LNCaP clone FGC (cell line): ENCODE results near the gene DRC7.
"Not testable (repeated sequence)": the region's sequence is repeated elsewhere in the genome, so short reads cannot be mapped to it uniquely, and the experiment has no call there.

Experiments
- DNase-seq: peaks from one replicate; pipeline ENCODE4 v3.0.0-alpha.2; 2011; ENCODE audit warnings: low read depth
- H3K4me3 ChIP-seq: 2 replicates; pipeline ENCODE4 v1.5.1; 2011; ENCODE audit warnings: mild to moderate bottlenecking, low read depth, low read length, control low read depth
- TF ChIP-seq, protein P1 (sequence below): IDR thresholded peaks from 2 replicates; pipeline ENCODE4 v1.5.1; 2012; ENCODE audit warnings: mild to moderate bottlenecking; ENCODE audit not compliant: control insufficient read depth, insufficient read depth; ENCODE audit errors: extremely low read depth

Gene DRC7

DNA sequence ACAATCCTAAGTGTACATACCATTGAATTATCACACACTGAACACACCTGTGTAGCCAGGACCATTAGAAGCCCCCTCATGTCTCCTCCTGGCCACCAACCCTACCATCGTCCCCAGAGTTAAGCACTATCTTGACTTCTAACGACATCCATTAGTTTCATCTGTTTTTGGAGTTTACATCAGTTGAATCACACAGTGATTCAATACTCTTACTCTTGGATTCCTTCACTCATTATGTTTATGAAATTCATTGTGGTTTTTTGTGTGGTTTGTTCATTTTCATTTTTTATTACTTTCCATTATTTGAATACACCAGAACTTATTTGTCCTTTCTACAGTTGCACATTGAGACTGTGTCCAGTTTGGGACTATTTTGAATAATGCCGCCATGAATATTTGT is 13.6 kb downstream of the DRC7 start:
- H3K4me3 ChIP-seq, result no peak overlapping the region
- TF ChIP-seq, protein P1, sequence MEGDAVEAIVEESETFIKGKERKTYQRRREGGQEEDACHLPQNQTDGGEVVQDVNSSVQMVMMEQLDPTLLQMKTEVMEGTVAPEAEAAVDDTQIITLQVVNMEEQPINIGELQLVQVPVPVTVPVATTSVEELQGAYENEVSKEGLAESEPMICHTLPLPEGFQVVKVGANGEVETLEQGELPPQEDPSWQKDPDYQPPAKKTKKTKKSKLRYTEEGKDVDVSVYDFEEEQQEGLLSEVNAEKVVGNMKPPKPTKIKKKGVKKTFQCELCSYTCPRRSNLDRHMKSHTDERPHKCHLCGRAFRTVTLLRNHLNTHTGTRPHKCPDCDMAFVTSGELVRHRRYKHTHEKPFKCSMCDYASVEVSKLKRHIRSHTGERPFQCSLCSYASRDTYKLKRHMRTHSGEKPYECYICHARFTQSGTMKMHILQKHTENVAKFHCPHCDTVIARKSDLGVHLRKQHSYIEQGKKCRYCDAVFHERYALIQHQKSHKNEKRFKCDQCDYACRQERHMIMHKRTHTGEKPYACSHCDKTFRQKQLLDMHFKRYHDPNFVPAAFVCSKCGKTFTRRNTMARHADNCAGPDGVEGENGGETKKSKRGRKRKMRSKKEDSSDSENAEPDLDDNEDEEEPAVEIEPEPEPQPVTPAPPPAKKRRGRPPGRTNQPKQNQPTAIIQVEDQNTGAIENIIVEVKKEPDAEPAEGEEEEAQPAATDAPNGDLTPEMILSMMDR, result no peak
- no peak for DNase-seq

DNA sequence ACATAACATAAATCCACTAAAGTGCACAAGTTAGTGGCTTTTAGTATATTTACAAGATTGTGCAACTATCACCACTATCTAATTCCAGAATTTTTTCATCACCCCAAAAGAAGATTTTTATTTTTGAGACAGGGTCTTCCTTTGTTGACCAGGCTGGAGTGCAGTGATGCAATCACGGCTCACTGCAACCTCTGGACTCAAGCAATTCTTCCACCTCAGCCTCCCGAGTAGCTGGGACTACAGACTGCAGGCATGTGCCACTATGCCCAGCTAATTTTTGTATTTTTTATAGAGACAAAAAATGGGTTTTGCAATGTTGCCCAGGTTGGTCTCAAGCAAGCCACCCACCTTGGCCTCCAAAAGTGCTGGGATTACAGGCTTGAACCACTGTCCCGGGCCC is 15.1 kb downstream of the DRC7 start:
- DNase-seq, result no peak

DNA sequence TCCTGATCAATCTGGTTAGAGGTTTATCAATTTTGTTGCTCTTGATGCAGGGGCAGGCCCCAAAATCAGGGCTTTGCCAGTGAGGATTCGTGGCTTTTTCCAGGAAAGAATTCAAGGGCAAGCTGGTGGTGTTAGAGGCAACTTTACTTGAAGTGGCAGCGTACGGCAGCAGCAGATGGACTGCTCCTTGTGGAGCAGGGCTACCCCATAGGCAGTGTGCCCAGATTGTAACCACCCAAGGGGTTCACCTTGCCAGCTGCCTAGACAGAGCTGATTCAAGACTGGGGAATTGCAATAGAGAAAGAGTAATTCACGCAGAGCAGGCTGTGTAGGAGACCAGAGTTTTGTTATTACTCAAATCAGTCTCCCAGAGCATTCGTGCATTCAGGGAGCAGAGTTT is 16.7 kb downstream of the DRC7 start:
- TF ChIP-seq, protein P1, result no peak
- no peak overlapping the region for H3K4me3 ChIP-seq
- DNase-seq, result no peak

More for the DNA sequence above, 15.1 kb downstream of the DRC7 start:
- H3K4me3 ChIP-seq, result no peak overlapping the region
- TF ChIP-seq, protein P1, result no peak

DNA sequence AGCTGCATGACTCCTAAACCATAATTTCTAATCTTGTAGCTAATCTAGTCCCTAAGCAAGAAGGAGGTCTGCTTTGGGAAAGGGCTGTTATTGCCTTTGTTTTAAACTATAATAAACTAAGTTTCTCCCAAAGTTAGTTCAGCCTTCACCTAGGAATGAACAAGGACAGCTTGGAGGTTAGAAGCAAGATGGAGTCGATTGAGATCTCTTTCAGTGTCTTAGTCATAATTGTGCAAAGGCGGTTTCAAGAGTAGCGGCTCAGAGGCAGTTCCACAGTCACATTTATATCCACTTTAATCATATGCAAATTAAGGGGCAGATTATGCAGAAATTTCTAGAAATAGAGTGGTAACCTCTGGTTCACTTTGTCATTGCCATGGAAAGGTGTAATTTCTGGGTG is 17.4 kb downstream of the DRC7 start:
- no peak overlapping the region for H3K4me3 ChIP-seq
- TF ChIP-seq, protein P1, result no peak
- no peak for DNase-seq

DNA sequence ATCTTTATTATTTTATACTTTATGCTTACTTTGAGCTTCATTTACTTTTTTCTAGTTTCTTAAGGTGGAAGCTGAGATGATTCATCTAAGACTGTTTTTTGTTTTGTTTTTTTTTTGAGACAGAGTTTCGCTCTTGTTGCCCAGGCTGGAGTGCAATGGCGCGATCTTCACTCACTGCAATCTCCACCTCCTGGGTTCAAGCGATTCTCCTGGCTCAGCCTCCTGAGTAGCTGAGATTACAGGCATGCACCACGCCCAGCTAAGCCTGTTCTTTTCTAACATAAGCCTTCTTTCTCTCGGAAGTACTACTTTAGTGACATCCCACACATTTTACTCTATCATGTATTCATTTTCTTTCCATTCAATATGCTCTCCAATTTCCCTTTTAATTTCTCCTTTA is 18.0 kb downstream of the DRC7 start:
- H3K4me3 ChIP-seq, DNase-seq: not testable (repeated sequence)

DNA sequence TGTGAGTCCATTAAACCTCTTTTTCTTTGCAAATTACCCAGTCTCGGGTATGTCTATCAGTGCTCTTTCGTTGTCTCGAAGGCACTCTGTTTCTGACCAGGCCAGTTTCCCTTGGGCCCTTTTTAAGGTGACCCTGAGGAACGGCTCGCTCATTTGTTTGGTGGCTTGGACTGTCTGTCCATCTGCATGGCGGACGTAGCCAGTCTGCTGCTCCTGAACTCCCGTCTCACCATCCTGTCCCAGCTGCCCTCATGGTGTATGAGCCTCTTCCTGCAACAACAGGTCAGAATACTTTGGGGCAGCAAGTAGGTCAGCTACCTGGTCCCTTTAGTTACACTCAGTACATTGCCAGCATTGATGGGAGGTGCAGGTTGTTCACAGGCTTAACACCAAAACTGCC is 19.0 kb downstream of the DRC7 start:
- H3K4me3 ChIP-seq, result no peak overlapping the region
- DNase-seq, result no peak
- TF ChIP-seq, protein P1, result no peak

DNA sequence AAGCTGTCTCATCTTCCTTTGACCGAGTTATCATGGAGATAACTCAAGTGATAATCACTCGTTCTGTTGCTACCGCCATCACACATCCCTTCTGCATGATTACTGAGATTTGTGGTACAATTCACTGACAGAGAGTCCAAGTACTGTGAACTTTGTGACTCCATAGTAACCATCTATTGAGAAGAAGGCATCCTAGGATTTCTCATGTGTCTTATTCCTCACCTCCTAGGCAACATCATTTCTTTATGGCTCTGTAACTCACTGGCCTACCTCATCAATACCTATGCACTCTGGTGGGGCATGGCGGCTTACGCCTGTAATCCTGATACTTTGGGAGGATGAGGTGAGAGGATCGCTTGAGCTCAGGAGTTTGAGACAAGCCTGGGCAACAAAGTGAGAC is 19.4 kb downstream of the DRC7 start:
- DNase-seq, result no peak
- TF ChIP-seq, protein P1, result no peak

More for the DNA sequence above, 19.4 kb downstream of the DRC7 start:
- no peak overlapping the region for H3K4me3 ChIP-seq
